K562 (cell line): ENCODE measurements around the gene SMIM10L2A. TPM values are rescaled to one million over a fixed set of nuclear protein-coding genes. Genes with fewer than 3 reads are reported as not detected.
"Not testable (repeated sequence)": the region's sequence is repeated elsewhere in the genome, so short reads cannot be mapped to it uniquely, and the experiment has no call there.

ENCODE experiments used
- ATAC-seq: fragments of 200-7000 bp; cut with Tn5 transposase; 3 replicates; pipeline ENCODE4 v1.9.1; 2020; ENCODE audit warnings: moderate library complexity
- BruUV-seq: library from RNA; stranded (reverse); fragments of 400-500 nt; replicated peaks from 2 replicates; lab custom pipeline; 2021; lab: Mats Ljungman, UMichigan
- CTCF ChIA-PET: fragments of 300-600 bp; formaldehyde crosslinking; extraction: SDS; loops from one replicate; lab custom pipeline; 2021; ENCODE audit warnings: low intra/inter-chr PET ratio; lab: Yijun Ruan, JAX
- POLR2A ChIA-PET: fragments of 300-600, 350-650 bp; sonication (Branson Sonifier 250); formaldehyde crosslinking; extraction: SDS; loops from one replicate; lab custom pipeline; 2021; ENCODE audit warnings: antibody characterized with exemption, inconsistent platforms; lab: Yijun Ruan, JAX
- DNase-seq, 4 experiments: peaks; one replicate each; pipeline versions ENCODE4 v3.0.0 to v3.0.0-alpha.2; 2011 to 2018; ENCODE audit warnings: low spot score in 3 of 4, mixed read lengths in 3 of 4; ENCODE audit errors: extremely low read depth in 1 of 4
- FAIRE-seq: peaks from 2 replicates; lab custom pipeline; 2011; peaks lifted over from hg19 to GRCh38; lab: Jason Lieb, UNC
- H2AFZ ChIP-seq: 2 replicates; pipeline ENCODE4 v1.6.0; 2011; ENCODE audit warnings: low read depth, low read length, control low read depth, inconsistent platforms
- H3K27ac ChIP-seq: fragments of 200-600 bp; 3 replicates; pipeline ENCODE4 v1.8.0; 2011; ENCODE audit warnings: low read depth, mild to moderate bottlenecking, control low read depth, inconsistent platforms, low read length, moderate library complexity, mixed read lengths; ENCODE audit errors: extremely low read depth
- H3K27me3 ChIP-seq, 2 experiments: fragments of 300-600 bp in 1 of 2; 2 replicates in 1 of 2; 3 replicates in 1 of 2; pipeline versions ENCODE4 v1.6.0 to v1.8.0; 2011; ENCODE audit warnings: inconsistent platforms in 2 of 2, low read length in 2 of 2, mild to moderate bottlenecking in 1 of 2, mixed read lengths in 1 of 2, moderate library complexity in 1 of 2; ENCODE audit not compliant: control insufficient read depth in 2 of 2, insufficient read depth in 2 of 2
- H3K36me3 ChIP-seq: fragments of 300-600 bp; 3 replicates; pipeline ENCODE4 v1.8.0; 2011; ENCODE audit warnings: mild to moderate bottlenecking, low read length, inconsistent platforms; ENCODE audit not compliant: control insufficient read depth, insufficient read depth
- H3K4me1 ChIP-seq, 2 experiments: fragments of 200-600 bp in 1 of 2; replicated peaks in 1 of 2; 2 replicates in 1 of 2; 3 replicates in 1 of 2; pipeline versions ENCODE4 v1.5.1 to v1.8.0; 2011; ENCODE audit warnings: inconsistent platforms in 2 of 2, low read length in 2 of 2, mild to moderate bottlenecking in 1 of 2, mixed read lengths in 1 of 2, moderate library complexity in 1 of 2; ENCODE audit not compliant: control insufficient read depth in 2 of 2, insufficient read depth in 2 of 2
- H3K4me2 ChIP-seq: 2 replicates; pipeline ENCODE4 v1.6.1; 2011; ENCODE audit warnings: low read length, control low read depth, inconsistent platforms, mixed read lengths; ENCODE audit not compliant: insufficient read depth
- H3K4me3 ChIP-seq: fragments of 200-600 bp; sonication (generic), shearing (Covaris generic); 2 replicates; pipeline ENCODE4 v1.5.1; 2016; ENCODE audit warnings: control low read depth, inconsistent platforms
- H3K79me2 ChIP-seq: fragments of 200-600 bp; 3 replicates; pipeline ENCODE4 v1.8.0; 2011; ENCODE audit warnings: low read length, inconsistent platforms; ENCODE audit not compliant: control insufficient read depth, insufficient read depth
- H3K9ac ChIP-seq, 2 experiments: 2 replicates each; pipeline versions ENCODE4 v1.6.0 to v1.6.1; 2011; ENCODE audit warnings: low read depth in 2 of 2, low read length in 2 of 2, control low read depth in 1 of 2, inconsistent platforms in 1 of 2, mild to moderate bottlenecking in 1 of 2, mixed read lengths in 1 of 2; ENCODE audit not compliant: insufficient read depth in 1 of 2
- H3K9me1 ChIP-seq: one replicate; pipeline ENCODE4 v1.6.0; 2011; ENCODE audit warnings: inconsistent platforms, mild to moderate bottlenecking, low read length, moderate library complexity; ENCODE audit not compliant: control insufficient read depth, insufficient read depth
- H3K9me3 ChIP-seq: replicated peaks from 2 replicates; pipeline ENCODE4 v1.5.1; 2011; ENCODE audit warnings: low read depth, low read length, inconsistent platforms; ENCODE audit not compliant: control insufficient read depth, insufficient read depth
- H4K20me1 ChIP-seq: replicated peaks from 2 replicates; pipeline ENCODE4 v1.6.1; 2011; ENCODE audit warnings: low read length, inconsistent platforms, mixed read lengths; ENCODE audit not compliant: control insufficient read depth, insufficient read depth
- CC2D1A ChIP-seq: fragments of 450-650 bp; IDR thresholded peaks from 2 replicates; pipeline ENCODE4 v1.6.1; 2017; ENCODE audit warnings: mild to moderate bottlenecking
- HINFP ChIP-seq: fragments of 450-650 bp; conservative IDR thresholded peaks from 2 replicates; pipeline ENCODE4 v1.6.1; 2016; ENCODE audit warnings: missing genetic modification characterization, low read depth, mild to moderate bottlenecking, control low read depth, missing compliant biosample characterization
- KDM5B ChIP-seq: fragments of 200-600 bp; sonication (generic); IDR thresholded peaks from 2 replicates; pipeline ENCODE4 v1.6.1; 2012; ENCODE audit warnings: low read depth, mild to moderate bottlenecking, moderate library complexity, low read length, control low read depth, inconsistent platforms; ENCODE audit not compliant: insufficient replicate concordance
- MIER1 ChIP-seq: fragments of 450-650 bp; IDR thresholded peaks from 2 replicates; pipeline ENCODE4 v1.6.1; 2016; ENCODE audit warnings: antibody characterized with exemption, mild to moderate bottlenecking, low read depth
- POLR2B ChIP-seq: fragments of 450-650 bp; IDR thresholded peaks from 2 replicates; pipeline ENCODE4 v1.6.1; 2018; ENCODE audit warnings: low read depth; ENCODE audit not compliant: partially characterized antibody
- RUNX1 ChIP-seq: sonication (generic); IDR thresholded peaks from 2 replicates; pipeline ENCODE4 v1.6.1; 2016; ENCODE audit warnings: antibody characterized with exemption, low read depth
- TEAD4 ChIP-seq, 2 experiments: sonication (generic) in 1 of 2; formaldehyde crosslinking in 1 of 2; IDR thresholded peaks; 2 replicates each; pipeline versions ENCODE4 v1.6.1 to v1.8.0; 2012 to 2022; ENCODE audit warnings: borderline replicate concordance in 1 of 2, inconsistent platforms in 1 of 2, low read length in 1 of 2, mild to moderate bottlenecking in 1 of 2, missing genetic modification reagents in 1 of 2
- UBTF ChIP-seq, 2 experiments: IDR thresholded peaks; 2 replicates each; pipeline ENCODE4 v1.6.1; 2012; ENCODE audit warnings: improper control_type of control experiment in 2 of 2, low read depth in 2 of 2, low read length in 2 of 2, borderline replicate concordance in 1 of 2
- YY1 ChIP-seq, 3 experiments: IDR thresholded peaks; 2 replicates each; pipeline ENCODE4 v1.6.1; 2011; ENCODE audit warnings: low read length in 2 of 3, mild to moderate bottlenecking in 2 of 3, moderate library complexity in 2 of 3, borderline replicate concordance in 1 of 3, control low read depth in 1 of 3, low read depth in 1 of 3; ENCODE audit not compliant: insufficient read depth in 3 of 3, insufficient replicate concordance in 2 of 3, control insufficient read depth in 1 of 3, insufficient read length in 1 of 3; ENCODE audit errors: extremely low read depth in 1 of 3
- ZNF140 ChIP-seq: fragments of 250-450 bp; sonication (Bioruptor Pico); IDR thresholded peaks from 2 replicates; pipeline ENCODE4 v1.8.0; 2021; ENCODE audit warnings: moderate library complexity, mild to moderate bottlenecking, inconsistent platforms
- ZNF212 ChIP-seq: fragments of 450-650 bp; formaldehyde crosslinking; IDR thresholded peaks from 2 replicates; pipeline ENCODE4 v1.4.0; 2020; ENCODE audit warnings: mild to moderate bottlenecking
- ZNF551 ChIP-seq: fragments of 250-450 bp; sonication (Bioruptor Pico); IDR thresholded peaks from 2 replicates; pipeline ENCODE4 v1.5.0; 2021; ENCODE audit warnings: mild to moderate bottlenecking, moderate library complexity
- WGBS: fragments of 100-300 bp; shearing (Covaris generic); methylation state at CpG from one replicate; pipeline ENCODE4 v1.1.6; 2016; ENCODE audit warnings: low coverage, mixed read lengths; ENCODE audit not compliant: insufficient coverage; ENCODE audit errors: missing lambda C conversion rate; 5-methylcytosine and 5-hydroxymethylcytosine counted together
- in situ Hi-C: fragments of 300-500 bp; cut with MboI; formaldehyde crosslinking; loops from 4 replicates; pipeline ENCODE4 v1.15.0; 2018; ENCODE audit warnings: inconsistent platforms, mixed read lengths
- intact Hi-C: fragments of 100-400 bp; cut with micrococcal nuclease; formaldehyde crosslinking; loops from 2 replicates; pipeline ENCODE4 v1.14.2; 2022
- polyA plus RNA-seq, 8 experiments: library from polyadenylated mRNA; depleted of rRNA in 4 of 8; stranded (reverse) in 5 of 8; unstranded in 3 of 8; fragments of >200 nt; fragmentation: Nextera tagmentation in 2 of 8; fragmentation: Illumina TruSeq in 1 of 8; extraction: Ambion mirVana in 2 of 8; extraction: Trizol in 1 of 8; gene quantifications; 2 replicates each; pipeline versions ENCODE4 v1.2.1 to v1.2.3, GENCODE V29; 2011 to 2014; ENCODE audit warnings: inconsistent platforms in 1 of 8, missing spikeins in 1 of 8
- total RNA-seq, 7 experiments: library from RNA; depleted of rRNA in 6 of 7; stranded (reverse); fragments of >200 nt in 6 of 7; fragmentation: Illumina TruSeq in 2 of 7; extraction: Trizol in 2 of 7; gene quantifications; 2 replicates each; pipeline versions ENCODE4 v1.2.1 to v1.2.3, GENCODE V29; 2011 to 2021; ENCODE audit warnings: low replicate concordance in 1 of 7

Gene SMIM10L2A
- total and polyA plus RNA-seq, 9 of the 15 experiments (the other 6 are each of a cell fraction or from before 2014, with no cell fraction given): 0.03 to 0.14 (median 0.09) TPM; not detected in 2

DNA sequence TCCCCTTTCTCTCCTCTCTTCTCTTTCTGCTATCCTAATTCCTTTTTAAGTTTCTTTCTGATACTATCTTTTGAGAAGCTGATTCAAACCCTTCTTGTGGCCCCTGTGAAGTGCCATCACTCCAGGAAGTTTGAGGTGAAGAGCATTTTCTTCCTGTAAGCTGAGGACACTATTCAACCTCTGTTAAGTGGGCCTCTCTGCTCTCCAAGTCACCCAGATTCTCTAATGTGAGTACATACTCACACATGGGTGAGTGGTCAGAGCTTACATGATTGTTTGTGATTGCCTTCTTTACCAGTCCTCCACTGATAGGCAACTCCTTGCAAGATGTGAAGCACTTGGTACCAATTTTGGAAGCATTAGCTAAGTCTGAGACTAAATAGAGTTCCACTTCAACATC, 18.4 kb upstream of the SMIM10L2A start:
- Histone ChIP-seq H4K20me1 (no peaks in the 10 kb centered on the region), H3K4me3 (no peak overlapping the region), H3K4me1 (no peaks in the 10 kb centered on the region), H3K9me1 (no peaks in the 10 kb centered on the region), H3K9ac (no peak overlapping the region), H3K4me2 (no peak overlapping the region), H3K36me3 (no peaks in the 10 kb centered on the region), H2AFZ (no peak overlapping the region), H3K27ac (no peak overlapping the region), H3K79me2 (no peaks in the 10 kb centered on the region), H3K9me3 (no peaks in the 10 kb centered on the region), H3K27me3 (peaks cover 6 to 10% of the 10 kb centered on the region in 2 experiments; a peak in 3 of 5 replicates)
- TF ChIP-seq POLR2B: no peak
- TF ChIP-seq KDM5B: no peak
- TF ChIP-seq YY1 (IDR thresholded peaks at IDR 0.05; ENCODE audit: borderline replicate concordance in 1 of 3, control insufficient read depth in 1 of 3, extremely low read depth in 1 of 3, insufficient read depth in 3 of 3, insufficient read length in 1 of 3, insufficient replicate concordance in 2 of 3, low read depth in 1 of 3, low read length in 2 of 3): no peak
- TF ChIP-seq MIER1: no peak
- no peak for TF ChIP-seq ZNF551 (CRISPR knock-in tag)
- no peak for TF ChIP-seq RUNX1
- no peak for TF ChIP-seq TEAD4 (IDR thresholded peaks at IDR 0.05; ENCODE audit: low read length)
- no peak for TF ChIP-seq TEAD4 (CRISPR knock-in tag; IDR thresholded peaks at IDR 0.05; ENCODE audit: borderline replicate concordance)
- TF ChIP-seq ZNF212: no peak
- TF ChIP-seq HINFP (tag): no peak
- TF ChIP-seq UBTF (IDR thresholded peaks at IDR 0.05; ENCODE audit: borderline replicate concordance in 1 of 2, low read depth in 2 of 2, low read length in 2 of 2): no peak
- no peak for TF ChIP-seq ZNF140 (CRISPR knock-in tag)
- no peak for TF ChIP-seq CC2D1A
- ATAC-seq: no peak
- ChIA-PET CTCF (no interaction called here), POLR2A (no interaction called here)
- FAIRE-seq: no peak
- DNase-seq: no peak
- in situ Hi-C loops: no loop called here
- intact Hi-C loops: no loop called here
- no TSS peak for BruUV-seq

DNA sequence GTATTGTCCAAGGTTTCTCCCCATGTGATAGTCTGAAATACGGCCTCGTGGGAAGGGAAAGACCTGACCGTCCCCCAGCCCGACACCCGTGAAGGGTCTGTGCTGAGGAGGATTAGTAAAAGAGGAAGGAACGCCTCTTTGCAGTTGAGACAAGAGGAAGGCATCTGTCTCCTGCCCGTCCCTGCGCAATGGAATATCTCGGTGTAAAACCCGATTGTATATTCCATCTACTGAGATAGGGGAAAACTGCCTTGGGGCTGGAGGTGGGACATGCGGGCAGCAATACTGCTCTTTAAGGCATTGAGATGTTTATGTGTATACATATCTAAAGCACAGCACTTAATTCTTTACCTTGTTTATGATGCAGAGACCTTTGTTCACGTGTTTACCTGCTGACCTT, 15.3 kb upstream of the SMIM10L2A start:
- intact Hi-C loops, ATAC-seq, H2AFZ ChIP-seq, H3K4me2 ChIP-seq, H3K79me2 ChIP-seq, H3K4me3 ChIP-seq, H3K36me3 ChIP-seq, BruUV-seq, H3K9me1 ChIP-seq, in situ Hi-C loops, H3K27me3 ChIP-seq, H3K9me3 ChIP-seq, H3K9ac ChIP-seq, H3K4me1 ChIP-seq, FAIRE-seq, CTCF ChIA-PET, H3K27ac ChIP-seq, POLR2A ChIA-PET, DNase-seq, H4K20me1 ChIP-seq: not testable (repeated sequence)
- WGBS: 8% methylated on average over 4 of the region's 12 CpGs
